ENCODE measurements around the gene HSPA12A. TPM values are rescaled to one million over a fixed set of nuclear protein-coding genes. Genes with fewer than 3 reads are reported as not detected.

Gene HSPA12A
- total RNA-seq, 1 donor from 2014 or later, result 5.1 TPM

DNA sequence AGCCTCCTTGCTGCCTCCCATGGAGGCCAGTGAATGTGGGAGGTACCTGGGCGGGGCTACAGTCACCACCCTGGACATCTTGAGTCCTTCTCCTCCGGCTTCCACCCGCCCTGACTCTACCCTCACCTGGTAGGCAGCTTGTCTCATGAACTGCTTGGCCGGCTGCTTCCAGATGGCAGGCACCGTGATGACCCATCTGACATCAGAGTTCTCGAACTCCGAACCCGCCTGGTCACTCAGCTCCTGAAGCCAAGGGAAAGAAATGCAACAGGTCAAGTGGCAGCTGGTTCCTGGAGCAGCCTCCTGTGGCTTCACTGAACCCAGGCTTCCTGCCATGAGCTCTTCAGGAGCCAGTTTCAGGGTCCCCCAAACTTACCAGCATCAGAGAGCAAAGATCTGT, 50.1 kb downstream of the HSPA12A start:
- TF ChIP-seq, protein P1, sequence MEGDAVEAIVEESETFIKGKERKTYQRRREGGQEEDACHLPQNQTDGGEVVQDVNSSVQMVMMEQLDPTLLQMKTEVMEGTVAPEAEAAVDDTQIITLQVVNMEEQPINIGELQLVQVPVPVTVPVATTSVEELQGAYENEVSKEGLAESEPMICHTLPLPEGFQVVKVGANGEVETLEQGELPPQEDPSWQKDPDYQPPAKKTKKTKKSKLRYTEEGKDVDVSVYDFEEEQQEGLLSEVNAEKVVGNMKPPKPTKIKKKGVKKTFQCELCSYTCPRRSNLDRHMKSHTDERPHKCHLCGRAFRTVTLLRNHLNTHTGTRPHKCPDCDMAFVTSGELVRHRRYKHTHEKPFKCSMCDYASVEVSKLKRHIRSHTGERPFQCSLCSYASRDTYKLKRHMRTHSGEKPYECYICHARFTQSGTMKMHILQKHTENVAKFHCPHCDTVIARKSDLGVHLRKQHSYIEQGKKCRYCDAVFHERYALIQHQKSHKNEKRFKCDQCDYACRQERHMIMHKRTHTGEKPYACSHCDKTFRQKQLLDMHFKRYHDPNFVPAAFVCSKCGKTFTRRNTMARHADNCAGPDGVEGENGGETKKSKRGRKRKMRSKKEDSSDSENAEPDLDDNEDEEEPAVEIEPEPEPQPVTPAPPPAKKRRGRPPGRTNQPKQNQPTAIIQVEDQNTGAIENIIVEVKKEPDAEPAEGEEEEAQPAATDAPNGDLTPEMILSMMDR (IDR thresholded peaks at IDR 0.05), result no peak
- intact Hi-C loops (cut with micrococcal nuclease), result no loop called here
- no peaks in the 10 kb centered on the region for H3K36me3 Mint-ChIP-seq (ENCODE audit: low read depth)

DNA sequence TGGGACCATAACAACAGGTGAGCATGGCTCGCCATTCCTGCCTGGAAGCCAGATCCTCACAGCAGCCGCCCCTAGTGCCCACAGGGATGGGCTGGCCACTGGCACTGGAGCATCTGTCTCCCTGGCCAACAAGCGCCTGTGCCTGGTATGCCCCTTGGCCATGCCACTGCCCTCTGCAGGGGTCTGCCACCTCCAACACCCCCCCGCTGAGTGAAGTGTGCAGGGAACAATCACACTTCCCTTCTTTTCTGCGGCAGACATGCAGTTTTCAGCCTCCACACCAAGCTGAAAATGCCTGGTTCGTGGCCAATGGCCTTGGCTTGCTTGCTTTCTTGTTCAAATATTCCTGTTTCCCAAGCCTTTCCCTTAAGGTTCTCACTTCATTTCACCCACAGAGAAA, 50.7 kb downstream of the HSPA12A start:
- TF ChIP-seq, protein P1 (IDR thresholded peaks at IDR 0.05), result no peak
- Mint-ChIP-seq H3K36me3 (ENCODE audit: low read depth) (no peaks in the 10 kb centered on the region), H3K27ac (no peak overlapping the region), H3K4me1 (no peaks in the 10 kb centered on the region), H3K9me3 (peaks cover 3% of the 10 kb centered on the region), H3K4me3 (no peak overlapping the region), H3K27me3 (no peaks in the 10 kb centered on the region)
- POLR2A ChIA-PET, result no interaction called here
- intact Hi-C loops (cut with micrococcal nuclease), result no loop called here
- ATAC-seq (ENCODE audit: low read depth) (no peak), DNase-seq (no peak)
- CTCF ChIA-PET, result no interaction called here

More for the DNA sequence above, 50.1 kb downstream of the HSPA12A start:
- Mint-ChIP-seq H3K27ac (no peak overlapping the region), H3K4me3 (no peak overlapping the region), H3K4me1 (no peaks in the 10 kb centered on the region), H3K9me3 (peaks cover 6% of the 10 kb centered on the region), H3K27me3 (no peaks in the 10 kb centered on the region)
- POLR2A ChIA-PET, result no interaction called here
- CTCF ChIA-PET, result no interaction called here
- no peak for DNase-seq
- no peak for ATAC-seq (ENCODE audit: low read depth)

DNA sequence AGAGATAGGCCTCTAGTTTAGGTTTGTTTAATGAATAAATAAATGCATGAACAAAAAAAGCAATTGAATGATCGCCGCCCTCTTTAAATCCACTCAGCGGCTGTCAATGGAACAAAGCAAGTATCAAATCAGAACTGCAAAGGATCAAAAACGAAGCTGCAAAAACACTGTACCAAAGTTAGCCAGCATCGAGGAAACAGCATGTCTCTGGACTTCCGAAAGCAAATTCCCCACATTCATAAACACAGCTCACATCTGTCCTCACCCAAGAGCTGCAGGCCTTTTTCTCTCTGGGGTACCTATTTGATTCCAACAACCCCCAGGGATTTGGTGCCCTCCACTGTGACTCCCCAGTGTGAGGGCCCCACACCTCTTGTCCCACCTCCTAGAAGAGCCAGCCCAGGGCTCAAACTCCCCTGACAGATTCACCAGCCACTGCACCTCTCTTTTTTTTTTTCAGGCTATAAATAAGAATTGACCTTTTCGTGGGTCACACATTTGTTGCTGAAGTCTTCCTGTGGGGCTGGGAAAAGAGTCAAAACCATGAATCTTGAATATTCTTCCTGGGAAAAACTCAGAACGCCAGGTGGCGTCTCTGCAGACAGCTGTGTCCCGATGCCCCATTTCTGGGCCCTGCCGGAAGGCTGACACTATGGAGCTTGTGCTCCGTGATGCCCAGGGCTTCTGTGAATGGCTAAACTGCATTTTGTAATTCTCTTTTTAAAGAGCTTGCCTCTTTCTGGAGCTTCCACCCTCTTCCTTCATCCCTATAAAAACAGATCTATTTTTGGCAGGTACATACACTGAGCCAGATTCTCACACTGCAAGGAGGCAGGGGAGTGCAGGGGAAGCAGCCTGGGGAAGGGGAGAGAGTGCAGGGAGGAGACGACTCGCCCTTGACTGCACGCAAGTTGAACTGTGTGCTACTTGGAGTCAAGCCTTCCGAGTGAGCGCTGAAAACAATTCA, 51.7 kb downstream of the HSPA12A start:
- ChIA-PET CTCF (interaction anchor here (2.7 kb wide), 1 partner anchor 484 kb away, joined by 7 read pairs; no protein-coding TSS in a partner anchor), POLR2A (no interaction called here)

DNA sequence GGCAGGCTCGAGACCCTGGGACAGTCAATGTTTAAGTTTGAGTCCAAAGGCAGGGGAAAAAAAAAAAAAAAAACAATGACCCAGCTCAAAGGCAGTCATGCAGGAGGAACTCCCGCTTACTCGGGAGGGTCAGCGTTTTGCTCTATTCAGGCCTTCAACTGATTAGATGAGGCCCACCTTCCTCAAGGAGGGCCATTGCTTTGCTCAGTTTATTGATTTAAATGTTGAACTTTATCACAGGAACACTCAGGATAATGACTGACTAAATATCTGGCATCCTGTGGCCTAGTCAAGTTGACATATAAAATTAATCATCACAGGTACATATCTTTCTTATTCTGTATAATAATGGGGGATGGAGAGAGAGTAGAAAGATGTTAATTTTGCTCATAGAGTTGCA, 52.6 kb downstream of the HSPA12A start:
- TF ChIP-seq, protein P1 (IDR thresholded peaks at IDR 0.05), result no peak
- no peak for ATAC-seq (ENCODE audit: low read depth)
- no peaks in the 10 kb centered on the region for H3K27me3 Mint-ChIP-seq
- CTCF ChIA-PET, result interaction anchor here (2.7 kb wide), 1 partner anchor 485 kb away, joined by 7 read pairs; no protein-coding TSS in a partner anchor
- no peak for DNase-seq
- H3K27ac Mint-ChIP-seq, result no peak overlapping the region
- H3K36me3 Mint-ChIP-seq (ENCODE audit: low read depth), result no peaks in the 10 kb centered on the region
- intact Hi-C loops (cut with micrococcal nuclease), result no loop called here
- POLR2A ChIA-PET, result no interaction called here
- H3K4me3 Mint-ChIP-seq, result no peak overlapping the region
- no peaks in the 10 kb centered on the region for H3K4me1 Mint-ChIP-seq
- no peaks in the 10 kb centered on the region for H3K9me3 Mint-ChIP-seq

More for the DNA sequence above, 51.7 kb downstream of the HSPA12A start:
- intact Hi-C loops (cut with micrococcal nuclease), result no loop called here
- TF ChIP-seq, protein P1 (IDR thresholded peaks at IDR 0.05), result no peak
- Mint-ChIP-seq H3K4me1 (no peaks in the 10 kb centered on the region), H3K9me3 (no peaks in the 10 kb centered on the region), H3K4me3 (no peak overlapping the region), H3K36me3 (ENCODE audit: low read depth) (no peaks in the 10 kb centered on the region), H3K27ac (no peak overlapping the region), H3K27me3 (no peaks in the 10 kb centered on the region)
- no peak for DNase-seq
- ATAC-seq (ENCODE audit: low read depth), result no peak

GRCh38 chr10:116688741-116689495, 53.4 kb downstream of the HSPA12A start:
- ChIA-PET POLR2A (no interaction called here), CTCF (interaction anchor here (2.7 kb wide), 1 partner anchor 486 kb away, joined by 7 read pairs; no protein-coding TSS in a partner anchor)
- ATAC-seq (ENCODE audit: low read depth) (no peak), DNase-seq (no peak)
- H3K27me3 Mint-ChIP-seq, result no peaks in the 10 kb centered on the region
- H3K36me3 Mint-ChIP-seq (ENCODE audit: low read depth), result no peaks in the 10 kb centered on the region
- TF ChIP-seq, protein P1 (IDR thresholded peaks at IDR 0.05), result no peak
- intact Hi-C loops (cut with micrococcal nuclease), result no loop called here
- H3K27ac Mint-ChIP-seq, result no peak overlapping the region
- H3K4me3 Mint-ChIP-seq, result no peak overlapping the region
- H3K4me1 Mint-ChIP-seq, result no peaks in the 10 kb centered on the region
- H3K9me3 Mint-ChIP-seq, result no peaks in the 10 kb centered on the region
